GM19397 (cell line): ENCODE data around the gene TSC22D2.
"Not testable (repeated sequence)": the region's sequence is repeated elsewhere in the genome, so short reads cannot be mapped to it uniquely, and the experiment has no call there.

ENCODE experiments used
- ATAC-seq: cut with Tn5 transposase; IDR thresholded peaks from one replicate; pipeline ENCODE4 v1.9.1; 2021; ENCODE audit warnings: mild to moderate bottlenecking, moderate library complexity; ENCODE audit not compliant: unreplicated experiment

TSC22D2 gene

GRCh38 chr3:150446470-150446977 is 38.4 kb downstream of the TSC22D2 start:
- ATAC-seq = no peak

DNA sequence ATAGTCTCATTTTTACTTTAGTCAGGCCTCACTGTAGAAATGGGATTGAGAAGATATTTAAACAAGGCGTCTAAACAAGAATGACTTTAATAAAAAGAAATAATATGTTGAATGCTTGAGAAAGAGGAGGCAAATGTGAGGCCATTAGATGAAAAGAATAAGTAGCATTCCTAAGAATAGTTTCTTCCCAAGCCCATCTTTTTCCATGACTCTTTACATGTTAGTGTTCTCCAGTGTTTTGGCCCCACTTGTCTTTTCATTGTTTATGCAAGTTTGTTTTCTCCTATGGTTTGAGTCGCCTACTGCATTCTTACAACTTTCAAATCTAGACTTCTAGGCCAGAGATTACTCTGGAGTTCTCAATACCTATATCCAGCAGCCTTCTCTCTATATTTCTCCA is 39.0 kb downstream of the TSC22D2 start:
- ATAC-seq = no peak

DNA sequence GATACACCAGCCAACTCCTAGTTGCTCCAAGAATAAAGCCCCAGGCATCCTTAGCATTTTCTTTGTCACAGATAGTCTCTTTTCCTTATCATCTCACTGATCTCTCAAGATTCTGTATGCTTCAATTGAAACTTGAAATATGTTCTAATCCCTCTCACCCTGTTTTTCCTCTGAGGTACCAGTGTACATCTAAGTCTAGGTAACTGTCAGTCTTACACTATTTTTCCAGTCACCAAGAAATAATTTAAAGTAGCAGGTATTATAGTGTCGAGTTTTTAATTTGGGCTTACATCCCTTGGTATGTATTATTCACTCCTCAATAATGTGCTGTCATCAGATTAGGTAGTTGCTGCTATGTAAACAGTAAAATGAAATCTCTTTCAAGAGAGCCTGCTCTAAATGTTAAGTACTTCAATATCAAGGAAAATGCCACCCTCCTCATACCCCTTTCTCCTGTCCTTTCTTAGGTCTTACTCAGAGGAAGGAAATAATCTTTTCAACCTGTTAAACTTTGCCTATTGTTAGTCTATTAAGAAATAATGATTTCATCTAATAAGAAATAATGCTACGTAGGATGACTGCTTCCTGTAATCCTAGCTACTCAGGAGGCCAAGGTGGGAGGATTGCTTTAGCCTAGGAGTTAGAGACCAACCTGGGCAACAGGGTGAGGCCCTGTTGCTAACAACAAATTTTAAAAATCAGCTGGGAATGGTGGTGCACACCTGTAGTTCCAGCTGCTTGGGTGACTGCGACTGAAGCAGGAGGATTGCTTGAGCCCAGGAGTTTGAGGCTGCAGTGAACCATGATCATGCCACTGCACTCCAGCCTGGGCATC is 39.8 kb downstream of the TSC22D2 start:
- ATAC-seq = no peak

- ATAC-seq = no peak
Observed at GRCh38 chr3:150449169-150449721, 41.1 kb downstream of the TSC22D2 start.

DNA sequence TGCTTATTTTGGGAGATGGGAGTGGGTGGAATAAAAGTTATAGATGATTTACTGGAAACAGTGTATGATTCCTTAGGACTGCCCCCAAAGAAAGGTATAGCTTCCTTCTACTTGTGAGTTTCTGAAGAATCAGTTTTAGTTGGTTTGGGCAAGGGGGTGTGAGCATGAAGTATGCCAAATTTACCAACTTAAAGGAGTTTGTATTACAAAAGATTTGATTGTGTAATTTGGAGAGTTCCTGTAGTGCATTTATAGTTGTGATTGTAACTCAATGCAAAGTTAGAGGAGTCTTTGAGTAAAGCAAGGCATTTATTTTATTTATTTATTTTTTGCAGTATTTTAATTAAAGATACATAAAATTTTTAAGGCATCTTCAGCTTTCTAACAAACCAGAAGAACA is 42.8 kb downstream of the TSC22D2 start:
- no peak for ATAC-seq

DNA sequence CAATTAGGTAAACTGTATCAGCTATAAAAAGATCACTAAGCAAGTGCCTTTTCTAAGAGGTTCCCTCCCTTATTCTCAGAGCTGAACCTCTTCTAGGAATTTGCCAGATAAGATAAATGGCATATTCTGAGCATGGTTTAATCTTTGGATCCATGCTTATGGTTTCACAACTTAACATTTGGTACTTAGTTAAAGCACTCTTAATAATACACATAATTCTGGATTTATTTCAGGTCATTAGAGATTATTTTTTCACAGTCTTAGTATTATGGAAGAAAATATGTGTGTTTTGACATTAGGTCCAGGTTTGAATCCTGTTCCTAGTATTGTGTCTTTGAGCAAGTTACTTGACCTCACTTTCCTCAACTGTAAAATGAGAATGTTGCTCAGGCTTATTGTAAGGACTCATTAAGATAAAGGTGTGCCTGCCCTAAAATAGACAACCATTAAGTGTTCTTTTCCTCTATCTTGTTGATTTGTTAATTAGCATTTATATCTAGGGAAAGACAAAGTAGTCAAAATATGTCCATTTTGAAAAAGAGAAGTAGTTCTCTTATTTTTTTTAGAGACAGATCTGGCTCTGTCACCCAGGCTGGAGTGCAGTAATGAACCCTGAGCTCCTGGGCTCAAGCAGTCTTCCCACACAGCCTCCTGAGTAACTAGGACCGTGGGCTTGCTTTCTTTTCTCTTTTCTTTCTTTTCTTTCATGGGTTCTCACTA is 43.4 kb downstream of the TSC22D2 start:
- ATAC-seq = no peak

DNA sequence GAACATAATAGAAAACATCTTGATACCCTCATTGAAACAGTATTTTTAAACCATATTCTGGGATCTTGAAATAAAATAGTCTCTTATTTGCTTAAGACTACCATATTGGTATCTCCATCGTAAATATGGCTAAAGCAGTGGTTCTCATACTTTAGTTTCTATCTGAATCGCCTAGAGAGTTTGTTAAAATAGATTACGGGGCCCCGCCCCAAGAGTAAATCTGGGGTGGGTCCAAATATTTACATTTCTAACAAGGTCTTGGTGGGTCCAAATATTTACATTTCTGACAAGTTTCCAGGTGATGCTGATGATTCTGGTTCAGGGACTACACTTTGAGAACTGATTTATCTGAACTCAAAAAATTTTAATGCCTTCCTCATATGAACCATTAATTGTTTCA is 45.3 kb downstream of the TSC22D2 start:
- ATAC-seq = no peak

DNA sequence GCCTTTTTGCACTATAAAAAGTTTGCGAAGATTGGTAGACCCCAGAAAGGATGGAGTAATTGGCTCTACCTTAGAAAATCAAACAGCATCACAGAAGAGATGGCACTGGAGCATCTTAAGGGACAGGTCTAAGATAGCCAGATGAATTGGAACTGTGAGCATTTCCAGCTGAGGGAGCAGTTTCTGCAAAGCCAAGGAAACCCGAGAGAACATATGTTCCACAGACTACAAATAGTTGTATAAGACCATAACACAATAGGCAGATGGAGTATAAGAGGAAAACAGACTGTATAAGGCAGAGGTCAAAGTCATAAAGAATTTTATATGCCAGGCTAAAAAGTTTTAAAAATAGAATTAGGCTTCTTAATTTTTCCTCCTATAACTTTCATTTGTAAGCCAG is 46.0 kb downstream of the TSC22D2 start:
- no peak for ATAC-seq

GRCh38 chr3:150454622-150455021 is 46.5 kb downstream of the TSC22D2 start:
- ATAC-seq = no peak

- ATAC-seq = no peak
Observed at GRCh38 chr3:150455341-150455740, 47.2 kb downstream of the TSC22D2 start.

- ATAC-seq = no peak
Observed at GRCh38 chr3:150458001-150458400, 49.9 kb downstream of the TSC22D2 start.

- ATAC-seq = no peak
Observed at GRCh38 chr3:150460484-150460883, 52.4 kb downstream of the TSC22D2 start.

DNA sequence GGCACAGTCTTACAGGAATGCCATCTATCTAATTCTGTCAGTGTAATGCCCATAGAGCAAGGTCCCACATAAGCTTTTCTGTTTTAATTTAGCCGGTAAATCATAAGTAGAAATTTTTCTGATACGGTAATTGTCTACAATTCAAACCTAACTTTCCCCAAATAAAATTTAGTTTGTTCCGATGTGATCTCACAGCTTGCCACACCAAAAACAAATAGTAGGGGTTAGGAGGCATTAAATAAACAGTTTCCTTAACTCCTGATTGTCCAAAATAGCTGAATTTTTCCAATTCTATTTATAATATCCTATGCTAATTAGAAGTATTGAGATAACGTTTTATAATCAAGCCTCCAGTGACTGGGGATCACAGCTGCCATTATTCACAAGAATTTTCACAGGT is 53.3 kb downstream of the TSC22D2 start:
- ATAC-seq = no peak

DNA sequence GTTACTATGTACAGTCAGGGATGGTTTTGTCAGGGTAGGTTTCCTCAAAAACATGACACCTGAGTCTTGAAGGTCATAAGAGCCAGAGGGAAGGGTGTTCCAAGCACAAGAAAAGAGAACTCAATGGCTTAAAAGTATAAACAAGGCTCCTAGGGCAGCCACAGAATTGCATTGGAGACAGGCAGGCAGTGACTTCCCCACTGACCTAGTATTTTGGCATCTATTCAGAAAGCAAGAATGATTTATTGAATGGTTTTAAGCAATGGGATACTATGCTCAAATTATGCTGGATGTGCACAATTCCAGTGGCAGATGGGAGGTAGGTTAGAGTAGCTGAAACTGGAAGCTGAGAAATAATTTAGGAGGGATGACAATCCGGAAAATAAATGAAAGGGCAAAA is 54.0 kb downstream of the TSC22D2 start:
- no peak for ATAC-seq

GRCh38 chr3:150464684-150465083 is 56.6 kb downstream of the TSC22D2 start:
- no peak for ATAC-seq

- ATAC-seq = no peak
Observed at GRCh38 chr3:150467381-150467780, 59.3 kb downstream of the TSC22D2 start.

- no peak for ATAC-seq
Observed at GRCh38 chr3:150469031-150469930, 61.2 kb downstream of the TSC22D2 start.

GRCh38 chr3:150469931-150470740 is 62.0 kb downstream of the TSC22D2 start:
- no peak for ATAC-seq

DNA sequence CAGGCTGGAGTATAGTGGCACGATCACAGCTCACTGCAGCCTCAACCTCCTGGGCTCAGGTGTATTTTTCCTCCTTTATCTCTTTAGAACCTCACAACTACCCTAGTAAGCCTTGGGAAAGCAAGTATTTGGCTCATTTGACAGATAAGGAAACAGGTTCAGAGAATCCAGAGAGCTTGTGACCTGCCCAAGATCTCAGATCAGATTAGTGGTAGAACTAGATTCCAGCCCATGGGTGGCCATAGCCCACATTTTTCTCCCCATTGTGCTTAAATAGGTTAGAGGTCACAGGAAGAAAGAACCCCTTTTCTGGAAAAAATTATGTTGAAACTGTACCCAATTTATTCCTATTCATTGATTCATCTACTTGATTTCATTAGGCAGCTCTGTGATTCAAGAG is 64.3 kb downstream of the TSC22D2 start:
- no peak for ATAC-seq

DNA sequence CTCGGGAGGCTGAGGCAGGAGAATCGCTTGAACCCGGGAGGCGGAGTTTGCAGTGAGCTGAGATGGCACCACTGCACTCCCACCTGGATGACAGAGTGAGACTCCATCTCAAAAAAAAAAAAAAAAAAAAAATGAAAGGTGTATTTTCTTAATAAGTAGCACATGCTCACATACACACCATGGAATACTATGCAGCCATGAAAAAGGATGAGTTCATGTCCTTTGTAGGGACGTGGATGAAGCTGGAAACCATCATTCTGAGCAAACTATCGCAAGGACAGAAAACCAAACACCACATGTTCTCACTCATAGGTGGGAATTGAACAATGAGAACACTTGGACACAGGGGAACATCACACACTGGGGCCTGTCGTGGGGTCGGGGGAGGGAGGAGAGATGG is 65.1 kb downstream of the TSC22D2 start:
- ATAC-seq = not testable (repeated sequence)
